Measurements from ENCODE around the gene C9orf72. TPM values are rescaled to one million over a fixed set of nuclear protein-coding genes. Genes with fewer than 3 reads are reported as not detected.

C9orf72 gene
- total and polyA plus RNA-seq, 7 donors = 6.4 to 28.0 (median 21.0) TPM

DNA sequence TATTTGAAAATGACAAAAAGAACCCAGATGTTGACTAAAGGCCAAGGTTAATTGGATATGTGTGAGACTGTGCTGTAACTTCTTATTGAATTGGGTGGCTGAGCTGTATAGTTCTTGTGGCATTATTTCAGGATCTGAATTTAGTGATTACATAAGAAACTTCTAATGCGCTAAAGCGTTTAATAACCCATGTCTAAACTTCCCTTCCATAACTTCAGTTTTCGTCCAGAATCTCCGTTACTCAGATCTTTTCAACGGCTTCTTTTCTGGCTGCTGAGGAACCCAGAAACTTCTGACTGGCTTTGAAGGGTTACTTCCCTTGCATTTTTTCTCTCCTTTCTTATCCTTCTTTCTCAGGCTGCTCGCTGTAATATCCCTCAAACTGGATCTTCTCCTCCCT is 28.1 kb upstream of the C9orf72 start:
- DNase-seq = no peak
- intact Hi-C loops (cut with DNase I) = no loop called here
- WGBS, 2 donors = 67 to 87% methylated on average over 6 of the region's 6 CpGs
- no peak for TF ChIP-seq POLR2AphosphoS5 (IDR thresholded peaks at IDR 0.05)
- no peak for TF ChIP-seq POLR2A (IDR thresholded peaks at IDR 0.05)
- Histone ChIP-seq H3K27me3 (no peaks in the 10 kb centered on the region), H3K9me3 (no peaks in the 10 kb centered on the region), H3K4me1 (peaks cover 0 to 33% (median 29%) of the 10 kb centered on the region in 4 donors), H3K36me3 (no peaks in the 10 kb centered on the region), H3K27ac (peak overlapping the region in 2 of 4 donors; percentile 70 to 75), H3K4me3 (no peak overlapping the region)

DNA sequence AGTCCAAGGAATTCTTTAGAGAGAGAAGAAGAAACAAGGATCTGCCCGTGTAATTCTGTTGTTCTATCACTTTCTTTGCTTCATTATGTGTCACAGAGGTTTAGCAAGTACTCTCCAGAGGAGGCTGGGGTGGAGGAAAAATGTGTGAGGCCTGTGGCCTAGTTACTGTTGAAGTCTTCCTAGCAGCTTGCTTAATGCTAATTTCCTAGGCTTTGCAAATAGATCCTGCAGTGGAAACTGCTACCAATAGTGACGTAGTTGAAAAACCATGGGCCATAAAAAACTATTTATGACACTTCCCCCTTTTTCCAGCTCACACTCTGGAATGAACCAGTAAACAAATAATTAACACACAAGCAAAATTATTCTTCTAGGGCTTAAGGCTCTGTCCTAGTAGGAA is 27.0 kb upstream of the C9orf72 start:
- 19 to 38% methylated on average over 2 of the region's 2 CpGs for WGBS, 2 donors
- Histone ChIP-seq H3K4me3 (no peak overlapping the region), H3K27me3 (no peaks in the 10 kb centered on the region), H3K27ac (peak overlapping the region in 3 of 4 donors; percentile 37 to 75 (median 47)), H3K9me3 (no peaks in the 10 kb centered on the region), H3K4me1 (peaks cover 0 to 33% (median 29%) of the 10 kb centered on the region in 4 donors), H3K36me3 (no peaks in the 10 kb centered on the region)
- TF ChIP-seq POLR2A (IDR thresholded peaks at IDR 0.05) (no peak), POLR2AphosphoS5 (IDR thresholded peaks at IDR 0.05) (peak in 1 of 4 donors; percentile 32)
- peak; percentile 63 for DNase-seq
- intact Hi-C loops (cut with DNase I) = no loop called here

DNA sequence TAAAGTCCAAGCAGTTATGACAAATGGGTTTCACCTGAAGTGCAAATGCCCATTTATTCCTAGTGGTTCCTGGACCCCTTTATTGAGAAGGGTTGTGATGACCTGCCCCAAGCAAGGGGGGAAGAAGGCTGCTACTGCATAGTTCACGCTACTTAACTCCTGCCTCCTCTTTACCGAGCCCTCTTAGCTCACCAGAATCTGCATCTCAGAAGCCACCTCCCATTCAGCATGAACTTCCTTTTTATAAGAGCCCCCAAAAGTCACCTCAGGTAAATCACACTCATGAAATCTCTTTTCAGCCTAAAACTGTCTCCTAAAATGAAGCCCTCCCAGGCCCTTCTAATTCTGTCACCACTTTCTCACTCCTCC is 26.6 kb upstream of the C9orf72 start:
- 59 to 80% methylated on average over 2 of the region's 2 CpGs for WGBS, 2 donors

DNA sequence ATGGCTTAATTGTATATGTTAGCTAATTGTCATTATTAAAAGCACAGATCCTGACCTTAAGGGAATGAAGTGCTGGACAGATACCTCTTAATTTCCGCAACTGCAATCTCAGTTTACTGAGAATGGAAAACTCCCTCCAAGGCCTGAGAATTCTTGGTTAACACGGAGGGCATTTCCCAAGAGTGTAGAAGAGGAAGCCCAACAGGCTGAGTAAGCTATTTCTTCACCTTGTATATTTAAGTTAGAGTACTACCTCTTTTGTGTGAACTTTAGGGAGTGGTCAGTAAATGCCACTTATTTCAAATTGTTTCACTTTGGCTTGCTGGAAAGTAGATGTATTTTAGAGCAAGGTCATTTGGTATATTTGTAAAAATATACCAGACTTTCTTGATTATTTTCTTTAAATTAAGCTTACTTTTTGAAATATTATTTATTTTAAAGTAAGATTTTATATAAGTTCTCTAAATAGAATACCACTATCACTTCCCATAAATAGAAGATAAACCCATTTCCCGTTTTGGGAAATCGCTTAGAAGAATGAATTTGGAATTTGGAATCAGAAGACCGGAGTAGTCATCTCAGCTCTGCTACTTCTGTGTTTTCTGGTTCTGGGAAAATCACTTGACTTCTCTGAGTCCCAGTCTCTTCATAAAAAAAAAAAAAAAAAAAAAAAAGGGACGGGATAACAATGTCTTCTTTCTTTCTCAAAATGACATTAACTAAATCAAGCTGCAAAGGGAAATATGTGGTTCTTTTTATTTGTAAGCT is 26.0 kb upstream of the C9orf72 start:
- H3K27me3 ChIP-seq = no peaks in the 10 kb centered on the region
- peaks cover 0 to 33% (median 29%) of the 10 kb centered on the region in 4 donors for H3K4me1 ChIP-seq
- H3K4me3 ChIP-seq = no peak overlapping the region
- H3K27ac ChIP-seq = peak overlapping the region in 2 of 4 donors; percentile 37 to 75
- no peaks in the 10 kb centered on the region for H3K9me3 ChIP-seq
- no peak for DNase-seq
- no peak for TF ChIP-seq EP300 (IDR thresholded peaks at IDR 0.05)
- TF ChIP-seq, protein P1, sequence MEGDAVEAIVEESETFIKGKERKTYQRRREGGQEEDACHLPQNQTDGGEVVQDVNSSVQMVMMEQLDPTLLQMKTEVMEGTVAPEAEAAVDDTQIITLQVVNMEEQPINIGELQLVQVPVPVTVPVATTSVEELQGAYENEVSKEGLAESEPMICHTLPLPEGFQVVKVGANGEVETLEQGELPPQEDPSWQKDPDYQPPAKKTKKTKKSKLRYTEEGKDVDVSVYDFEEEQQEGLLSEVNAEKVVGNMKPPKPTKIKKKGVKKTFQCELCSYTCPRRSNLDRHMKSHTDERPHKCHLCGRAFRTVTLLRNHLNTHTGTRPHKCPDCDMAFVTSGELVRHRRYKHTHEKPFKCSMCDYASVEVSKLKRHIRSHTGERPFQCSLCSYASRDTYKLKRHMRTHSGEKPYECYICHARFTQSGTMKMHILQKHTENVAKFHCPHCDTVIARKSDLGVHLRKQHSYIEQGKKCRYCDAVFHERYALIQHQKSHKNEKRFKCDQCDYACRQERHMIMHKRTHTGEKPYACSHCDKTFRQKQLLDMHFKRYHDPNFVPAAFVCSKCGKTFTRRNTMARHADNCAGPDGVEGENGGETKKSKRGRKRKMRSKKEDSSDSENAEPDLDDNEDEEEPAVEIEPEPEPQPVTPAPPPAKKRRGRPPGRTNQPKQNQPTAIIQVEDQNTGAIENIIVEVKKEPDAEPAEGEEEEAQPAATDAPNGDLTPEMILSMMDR (IDR thresholded peaks at IDR 0.05) = no peak
- peak in 1 of 4 donors; percentile 5 for TF ChIP-seq POLR2AphosphoS5 (IDR thresholded peaks at IDR 0.05)
- H3K36me3 ChIP-seq = no peaks in the 10 kb centered on the region
- 76 to 78% methylated on average over 6 of the region's 6 CpGs for WGBS, 2 donors
- intact Hi-C loops (cut with DNase I) = no loop called here

More for the DNA sequence above, 26.6 kb upstream of the C9orf72 start:
- H3K4me1 ChIP-seq = peaks cover 0 to 33% (median 29%) of the 10 kb centered on the region in 4 donors
- no peaks in the 10 kb centered on the region for H3K27me3 ChIP-seq
- no peak for DNase-seq
- H3K27ac ChIP-seq = peak overlapping the region in 3 of 4 donors; percentile 37 to 75 (median 47)
- no peak overlapping the region for H3K4me3 ChIP-seq
- no peaks in the 10 kb centered on the region for H3K36me3 ChIP-seq
- H3K9me3 ChIP-seq = no peaks in the 10 kb centered on the region
- intact Hi-C loops (cut with DNase I) = no loop called here
- TF ChIP-seq POLR2AphosphoS5 (IDR thresholded peaks at IDR 0.05) (no peak), EP300 (IDR thresholded peaks at IDR 0.05) (no peak)
- TF ChIP-seq, protein P1 (IDR thresholded peaks at IDR 0.05) = no peak

DNA sequence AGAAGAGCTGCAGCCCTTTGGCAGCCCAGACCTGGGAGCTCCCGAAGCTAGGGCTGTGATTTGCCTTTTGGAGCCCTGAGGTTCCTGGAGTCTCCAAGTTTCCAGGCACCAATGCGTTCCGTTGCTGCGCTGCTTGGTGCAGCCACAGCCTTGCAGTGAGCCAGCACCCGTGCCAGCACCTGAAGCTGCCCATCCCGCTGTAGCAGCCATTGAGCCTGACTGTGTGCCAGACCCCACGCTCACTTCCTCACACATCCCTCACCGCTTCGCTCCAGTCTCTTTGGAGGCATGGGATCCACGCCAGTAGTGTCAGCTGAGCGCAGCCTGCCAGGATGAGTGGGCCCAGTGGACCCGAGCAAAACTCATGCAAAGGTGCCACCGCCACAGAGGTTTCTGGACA is 22.5 kb upstream of the C9orf72 start:
- Histone ChIP-seq H3K27me3 (no peaks in the 10 kb centered on the region), H3K4me3 (no peak overlapping the region), H3K36me3 (no peaks in the 10 kb centered on the region), H3K9me3 (no peaks in the 10 kb centered on the region), H3K27ac (no peak overlapping the region), H3K4me1 (peaks cover 0 to 11% (median 8%) of the 10 kb centered on the region in 4 donors)
- intact Hi-C loops (cut with DNase I) = no loop called here
- no peak for DNase-seq
- TF ChIP-seq, protein P1 (IDR thresholded peaks at IDR 0.05) = no peak
- TF ChIP-seq POLR2A (IDR thresholded peaks at IDR 0.05) (no peak), EP300 (IDR thresholded peaks at IDR 0.05) (no peak)
- WGBS, 2 donors = 93 to 94% methylated on average over 13 of the region's 13 CpGs
